Ovary (tissue), 9 donors: ENCODE data around the gene HSPA12A. TPM values are rescaled to one million over a fixed set of nuclear protein-coding genes. Genes with fewer than 3 reads are reported as not detected.

Experiments
- DNase-seq, 5 donors: peaks; one replicate each; pipeline ENCODE4 v3.0.0-alpha.2; 2019 to 2020
- H3K27ac ChIP-seq, 2 donors: fragments of 200-600 bp; one replicate each; pipeline versions ENCODE4 v1.5.1 to v1.8.0; 2019 to 2022
- H3K27me3 ChIP-seq: fragments of 200-600 bp; one replicate; pipeline ENCODE4 v1.8.0; 2022
- H3K36me3 ChIP-seq: fragments of 200-600 bp; sonication (generic); one replicate; pipeline ENCODE4 v1.5.1; 2019
- H3K4me1 ChIP-seq: one replicate; pipeline ENCODE4 v1.8.1; 2013; ENCODE audit warnings: mild to moderate bottlenecking, moderate library complexity; ENCODE audit not compliant: insufficient read depth
- H3K4me3 ChIP-seq: fragments of 200-600 bp; sonication (generic); one replicate; pipeline ENCODE4 v1.5.1; 2017
- H3K9me3 ChIP-seq, 2 donors: fragments of 200-600 bp in 1 of 2; sonication (generic) in 1 of 2; one replicate each; pipeline versions ENCODE4 v1.5.1 to v1.8.1; 2013 to 2019; ENCODE audit warnings: mild to moderate bottlenecking in 1 of 2, moderate library complexity in 1 of 2
- EP300 ChIP-seq: sonication (generic); formaldehyde crosslinking; IDR thresholded peaks from one replicate; pipeline ENCODE4 v1.6.1; 2017; ENCODE audit warnings: antibody characterized with exemption
- POLR2A ChIP-seq: fragments of 450-650 bp; IDR thresholded peaks from one replicate; pipeline ENCODE4 v1.6.1; 2017; ENCODE audit warnings: antibody characterized with exemption, mild to moderate bottlenecking, moderate library complexity
- WGBS, 3 donors: extraction: QIAGEN DNeasy Blood & Tissue Kit in 1 of 3; methylation state at CpG; one replicate each; pipeline versions ENCODE4 v1.1.5 to v1.1.7; 2013 to 2017; 5-methylcytosine and 5-hydroxymethylcytosine counted together
- intact Hi-C, 4 donors: fragments of 100-400 bp; cut with DNase I; formaldehyde crosslinking; loops; one replicate each; pipeline versions ENCODE4 v1.11.0 to v1.15.1; 2022 to 2023
- polyA plus RNA-seq, 2 donors: library from polyadenylated mRNA; stranded (reverse); fragments of 200-250 nt in 1 of 2; fragments of 350-450 nt in 1 of 2; fragmentation: Illumina TruSeq in 1 of 2; extraction: RNeasy Lipid Tissue Mini Kit (QIAGEN cat#74804) in 1 of 2; gene quantifications; one replicate each; pipeline ENCODE4 v1.2.3, GENCODE V29; 2013 to 2014
- total RNA-seq, 7 donors: library from RNA; depleted of rRNA in 2 of 7; stranded (reverse); fragments of >200 nt in 2 of 7; fragmentation: NEBNext Ultra II Directional in 3 of 7; extraction: Animal tissue kit (Norgen Biotek cat#: 25700) in 3 of 7; gene quantifications; one replicate each; pipeline versions ENCODE4 v1.1.0 to v1.2.4, GENCODE V29; 2016 to 2023
- TF ChIP-seq, protein P1 (sequence below), 3 donors: fragments of 450-650 bp in 2 of 3; fragments of 200-600 bp in 1 of 3; IDR thresholded peaks; one replicate each; pipeline versions ENCODE4 v1.5.1 to v1.8.0; 2016 to 2022; ENCODE audit warnings: antibody characterized with exemption in 3 of 3, mild to moderate bottlenecking in 1 of 3
- donor health status: DM: no; HTN: no; CAD: no; lungs with moderate emphysema.
- donor health status: DM: no; HTN: no; CAD: no.
- donor health status: Bipolar disorder and iron deficiency.
- donor health status: DM: yes; HTN: yes; CAD: no.
- donor health status: DM: no; HTN: no; CAD: no.
- donor health status: DM: yes; HTN: yes; CAD: no.

Gene HSPA12A
- total and polyA plus RNA-seq, 9 donors, result 16.0 to 47.5 (median 36.4) TPM

GRCh38 chr10:116669832-116670644 lies 72.3 kb downstream of the HSPA12A start:
- Histone ChIP-seq H3K36me3 (no peaks in the 10 kb centered on the region), H3K27ac (peak overlapping the region in 1 of 2 donors; percentile 72), H3K27me3 (no peaks in the 10 kb centered on the region), H3K4me3 (peak overlapping the region; percentile 27), H3K4me1 (peaks cover 5% of the 10 kb centered on the region), H3K9me3 (no peaks in the 10 kb centered on the region)
- TF ChIP-seq, protein P1, sequence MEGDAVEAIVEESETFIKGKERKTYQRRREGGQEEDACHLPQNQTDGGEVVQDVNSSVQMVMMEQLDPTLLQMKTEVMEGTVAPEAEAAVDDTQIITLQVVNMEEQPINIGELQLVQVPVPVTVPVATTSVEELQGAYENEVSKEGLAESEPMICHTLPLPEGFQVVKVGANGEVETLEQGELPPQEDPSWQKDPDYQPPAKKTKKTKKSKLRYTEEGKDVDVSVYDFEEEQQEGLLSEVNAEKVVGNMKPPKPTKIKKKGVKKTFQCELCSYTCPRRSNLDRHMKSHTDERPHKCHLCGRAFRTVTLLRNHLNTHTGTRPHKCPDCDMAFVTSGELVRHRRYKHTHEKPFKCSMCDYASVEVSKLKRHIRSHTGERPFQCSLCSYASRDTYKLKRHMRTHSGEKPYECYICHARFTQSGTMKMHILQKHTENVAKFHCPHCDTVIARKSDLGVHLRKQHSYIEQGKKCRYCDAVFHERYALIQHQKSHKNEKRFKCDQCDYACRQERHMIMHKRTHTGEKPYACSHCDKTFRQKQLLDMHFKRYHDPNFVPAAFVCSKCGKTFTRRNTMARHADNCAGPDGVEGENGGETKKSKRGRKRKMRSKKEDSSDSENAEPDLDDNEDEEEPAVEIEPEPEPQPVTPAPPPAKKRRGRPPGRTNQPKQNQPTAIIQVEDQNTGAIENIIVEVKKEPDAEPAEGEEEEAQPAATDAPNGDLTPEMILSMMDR (IDR thresholded peaks at IDR 0.05), result no peak
- TF ChIP-seq POLR2A, result no peak
- 15 to 19% (median 15%) methylated on average over 32 to 41 of the region's 41 CpGs for WGBS, 3 donors
- DNase-seq, result peak; percentile 41 to 65 (median 59)
- intact Hi-C loops, result loop anchor here in 1 of 4 donors (10.0 kb wide), 1 partner anchor 505 kb away; no protein-coding TSS in a partner anchor

DNA sequence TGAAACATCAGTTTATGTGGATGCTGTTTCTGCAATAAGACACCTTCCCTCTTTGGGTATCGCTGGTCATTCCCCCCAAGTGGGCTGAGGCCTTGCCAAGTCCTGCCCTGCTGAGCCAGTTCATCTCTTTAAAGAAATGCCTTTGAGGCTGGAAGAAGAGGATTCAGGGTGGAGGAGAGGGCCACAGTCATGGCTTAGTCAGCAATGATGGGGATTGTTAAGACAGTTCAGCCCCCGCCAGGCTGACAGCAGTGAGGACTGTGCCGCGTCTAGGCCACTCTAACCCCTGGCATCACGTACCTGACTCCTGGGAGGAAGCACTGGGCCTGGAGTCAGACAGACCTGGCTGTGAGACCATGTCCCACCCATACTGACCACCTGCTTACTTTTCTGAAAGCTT lies 73.3 kb downstream of the HSPA12A start:
- intact Hi-C loops, result no loop called here
- Histone ChIP-seq H3K9me3 (no peaks in the 10 kb centered on the region), H3K36me3 (no peaks in the 10 kb centered on the region), H3K4me3 (no peak overlapping the region), H3K27ac (peak overlapping the region in 1 of 2 donors; percentile 72), H3K4me1 (peaks cover 5% of the 10 kb centered on the region), H3K27me3 (no peaks in the 10 kb centered on the region)
- 82 to 91% (median 82%) methylated on average over 5 of the region's 5 CpGs for WGBS, 3 donors
- peak in 1 of 5 donors; percentile 24 for DNase-seq
- TF ChIP-seq POLR2A (no peak), EP300 (no peak)
- TF ChIP-seq, protein P1 (IDR thresholded peaks at IDR 0.05), result no peak

- no peaks in the 10 kb centered on the region for H3K9me3 ChIP-seq
- H3K36me3 ChIP-seq, result no peaks in the 10 kb centered on the region
- no peak overlapping the region for H3K27ac ChIP-seq
- DNase-seq, result no peak
- 92 to 94% (median 92%) methylated on average over 2 of the region's 2 CpGs for WGBS, 3 donors
- TF ChIP-seq, protein P1 (IDR thresholded peaks at IDR 0.05), result no peak
- TF ChIP-seq EP300, result no peak
- no peak for TF ChIP-seq POLR2A
- H3K4me1 ChIP-seq, result peaks cover 5% of the 10 kb centered on the region
- intact Hi-C loops, result no loop called here
- no peaks in the 10 kb centered on the region for H3K27me3 ChIP-seq
- no peak overlapping the region for H3K4me3 ChIP-seq
Observed at GRCh38 chr10:116668446-116668845, 73.9 kb downstream of the HSPA12A start.

- intact Hi-C loops, result no loop called here
- DNase-seq, result peak in 1 of 5 donors; percentile 11
- 94 to 97% (median 97%) methylated on average over 9 of the region's 9 CpGs for WGBS, 3 donors
Observed at GRCh38 chr10:116668018-116668417, 74.3 kb downstream of the HSPA12A start.

More at GRCh38 chr10:116668018-116668417, 74.3 kb downstream of the HSPA12A start:
- Histone ChIP-seq H3K9me3 (no peaks in the 10 kb centered on the region), H3K4me1 (peaks cover 5% of the 10 kb centered on the region), H3K36me3 (no peaks in the 10 kb centered on the region), H3K27ac (no peak overlapping the region), H3K4me3 (no peak overlapping the region), H3K27me3 (no peaks in the 10 kb centered on the region)
- TF ChIP-seq EP300 (no peak), POLR2A (no peak)
- TF ChIP-seq, protein P1 (IDR thresholded peaks at IDR 0.05), result no peak
